T-helper 9 cell (primary cell): ENCODE measurements around the gene CCDC6.
"Not testable (repeated sequence)": the region's sequence is repeated elsewhere in the genome, so short reads cannot be mapped to it uniquely, and the experiment has no call there.

Experiments
- DNase-seq: peaks from one replicate; pipeline ENCODE4 v3.0.0-alpha.2; 2020

The CCDC6 gene

DNA sequence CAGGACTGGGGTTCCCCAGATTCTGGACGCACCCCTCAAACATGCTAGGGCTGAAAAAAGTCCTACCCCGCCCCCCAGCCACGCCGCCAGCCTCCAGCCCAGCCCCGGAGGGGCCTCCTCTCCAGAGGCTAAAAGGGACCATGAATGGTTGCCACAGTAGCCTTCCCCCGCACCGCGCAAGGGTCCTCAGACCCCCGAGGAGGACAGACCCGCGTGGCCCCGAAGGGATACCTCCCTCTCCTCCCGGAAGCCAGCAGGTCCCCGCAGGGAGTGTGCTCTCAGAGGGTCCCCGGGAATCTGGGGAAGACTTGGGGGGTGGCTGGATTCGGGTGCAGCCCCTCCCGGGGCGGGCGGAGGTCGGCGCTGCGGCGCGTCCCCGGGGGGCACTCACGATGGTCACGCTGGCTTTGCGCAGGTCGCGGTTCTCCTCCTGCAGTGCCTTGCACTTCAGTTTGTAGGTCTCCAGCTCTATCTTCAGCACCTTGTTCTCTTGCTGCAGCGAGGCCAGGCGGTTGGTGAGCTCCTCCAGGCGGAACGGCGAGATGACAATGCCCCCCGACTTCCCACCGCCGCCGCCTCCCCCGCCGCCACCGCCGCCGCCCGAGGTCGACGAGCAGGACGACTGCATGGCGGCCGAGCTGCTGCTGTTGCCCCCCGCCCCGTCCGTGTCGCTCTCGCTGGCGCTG is 482 bp downstream of the CCDC6 start:
- DNase-seq = no peak

DNA sequence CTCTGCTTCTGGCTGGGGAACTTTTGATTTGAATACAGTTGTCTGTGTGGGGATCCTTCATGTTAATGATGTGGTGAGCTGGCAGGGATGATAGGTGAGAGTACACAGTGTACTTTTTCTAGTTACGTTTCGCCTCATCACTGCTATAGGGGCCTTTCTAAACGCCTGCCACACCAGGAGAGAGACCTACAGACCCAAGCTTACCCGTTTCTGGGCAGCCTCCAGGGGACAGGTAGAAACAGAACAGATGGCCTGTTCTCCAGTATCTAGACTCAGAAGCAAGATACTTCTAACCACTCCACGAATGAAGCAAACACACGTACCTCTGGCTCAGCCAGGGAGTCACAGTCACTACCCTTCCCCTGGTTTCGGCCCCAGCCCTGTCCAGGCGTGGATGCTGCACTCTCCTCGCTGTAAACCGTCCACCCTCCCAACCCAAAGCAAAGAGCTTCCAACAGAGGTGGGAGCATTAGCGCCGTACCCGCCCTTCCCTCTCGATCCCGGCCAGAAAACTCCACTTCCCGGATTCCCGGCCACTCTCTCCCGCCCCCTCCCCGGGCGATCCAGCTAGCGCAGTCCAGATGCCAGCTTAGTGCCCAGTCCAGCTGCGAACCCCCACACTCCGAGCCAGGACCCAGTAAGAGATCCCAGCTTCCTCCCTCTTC is 1.2 kb downstream of the CCDC6 start:
- DNase-seq = no peak

DNA sequence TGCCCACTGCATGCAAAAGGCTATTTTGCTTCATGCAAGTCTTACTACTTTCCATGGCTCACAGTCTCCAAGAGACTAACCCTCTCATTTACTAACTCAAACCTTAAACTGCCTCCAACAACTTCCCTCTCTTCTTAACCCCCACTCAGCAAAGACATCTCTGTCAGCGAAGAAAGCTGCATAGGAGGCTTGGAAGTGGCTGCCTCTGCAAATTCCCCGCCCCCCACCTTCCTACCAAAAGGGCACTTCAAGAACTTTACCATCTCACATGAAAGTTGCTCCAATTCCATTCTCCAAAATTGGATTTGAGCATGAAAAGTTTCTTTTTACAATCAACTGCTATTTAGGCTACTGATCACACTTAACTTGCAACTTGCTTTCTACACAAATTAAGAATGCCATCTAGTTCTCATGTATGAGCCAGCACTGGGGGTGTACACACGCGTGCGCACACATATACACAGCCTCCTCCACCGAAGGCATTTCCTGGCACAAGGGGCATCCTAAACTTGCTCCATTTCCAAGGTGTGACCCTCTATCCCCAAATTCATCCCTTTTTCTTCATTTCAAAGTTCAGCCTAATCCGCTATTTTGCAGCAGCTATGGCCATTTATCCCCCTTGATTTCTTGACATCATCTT is 1.8 kb downstream of the CCDC6 start:
- DNase-seq = no peak

DNA sequence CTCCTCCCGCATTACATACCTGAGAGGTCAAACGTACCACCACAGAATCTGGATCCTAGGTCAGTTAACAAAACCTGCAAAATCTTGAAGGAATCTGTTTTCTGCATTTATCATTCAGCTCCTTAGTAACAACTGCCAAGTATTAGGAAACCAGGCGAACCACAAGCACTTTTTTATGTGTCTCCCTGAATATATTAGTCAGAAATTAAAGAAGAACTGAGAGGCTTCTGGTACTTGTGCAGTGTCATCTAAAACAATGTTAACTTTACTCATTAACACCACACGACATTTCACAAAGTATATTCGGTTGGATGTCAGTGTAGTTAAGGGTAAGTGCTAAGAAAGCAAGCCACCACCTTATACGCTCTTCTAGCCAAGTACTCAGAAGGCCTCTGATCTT is 2.5 kb downstream of the CCDC6 start:
- DNase-seq = no peak

DNA sequence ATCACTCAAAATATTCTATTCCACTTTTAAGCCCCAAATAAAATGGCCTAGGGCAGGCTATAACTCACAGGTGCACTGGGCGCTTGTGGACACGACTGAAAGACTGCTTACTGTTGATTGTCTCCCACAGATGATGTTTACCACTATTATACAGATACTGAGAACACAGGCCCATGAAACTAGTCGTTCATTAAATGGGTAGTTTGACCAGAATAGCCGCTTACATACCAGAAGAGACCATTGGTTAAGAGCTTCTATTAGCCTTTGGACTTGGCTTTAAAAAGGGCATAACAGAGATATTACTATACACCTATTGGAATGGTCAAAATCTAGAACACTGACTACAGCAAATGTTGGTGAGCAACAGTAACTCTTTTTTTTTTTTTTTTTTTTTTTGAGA is 4.3 kb downstream of the CCDC6 start:
- DNase-seq = no peak

DNA sequence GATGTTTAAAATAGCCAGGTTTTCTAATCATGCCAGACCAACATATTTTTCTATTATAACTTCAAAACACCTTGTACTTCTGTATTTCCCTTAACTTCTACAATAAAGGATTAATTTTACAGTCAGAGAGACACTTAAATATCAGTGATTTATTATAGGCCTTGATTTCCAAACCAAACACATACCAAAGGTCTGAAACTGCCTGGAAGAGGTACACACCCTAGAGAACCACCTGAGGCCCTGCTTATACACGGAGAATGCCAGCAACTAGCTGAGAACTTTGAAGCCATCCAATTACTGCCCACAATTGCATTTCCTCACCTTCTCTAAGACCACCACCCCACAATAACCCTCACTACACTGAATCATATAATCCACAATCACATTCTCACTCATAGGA is 4.9 kb downstream of the CCDC6 start:
- no peak for DNase-seq

DNA sequence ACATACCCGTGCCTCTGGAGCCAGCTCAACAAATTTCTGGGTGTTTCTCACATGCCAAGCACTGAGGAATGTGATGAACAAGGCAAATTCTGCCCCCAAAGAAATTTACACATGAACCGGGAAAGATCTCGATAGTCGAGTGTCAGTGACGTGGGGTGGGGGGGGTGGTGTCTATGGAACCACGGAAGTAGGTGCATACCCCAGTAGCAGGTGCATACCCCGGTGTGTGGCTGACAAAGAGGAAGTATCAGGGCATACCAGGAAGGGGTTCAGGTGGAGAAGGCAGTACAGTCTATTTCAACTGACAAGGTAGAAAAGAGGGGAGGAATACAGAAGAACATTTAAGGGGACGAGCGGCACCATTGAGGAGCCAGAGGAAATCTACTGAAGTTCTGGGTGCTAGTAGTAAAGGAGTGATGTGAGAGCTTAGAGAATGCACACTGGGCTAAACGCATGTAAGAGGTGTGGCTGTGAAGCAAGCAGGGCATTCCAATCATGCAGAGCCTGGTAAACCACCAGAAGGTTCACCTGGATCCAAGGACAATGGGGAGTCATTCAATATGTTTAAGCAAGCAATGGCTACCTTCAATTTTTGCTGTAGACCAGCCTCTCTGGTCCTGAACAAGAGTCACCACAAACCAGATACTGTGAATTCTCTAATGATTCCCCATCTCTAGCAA is 6.2 kb downstream of the CCDC6 start:
- DNase-seq = no peak

DNA sequence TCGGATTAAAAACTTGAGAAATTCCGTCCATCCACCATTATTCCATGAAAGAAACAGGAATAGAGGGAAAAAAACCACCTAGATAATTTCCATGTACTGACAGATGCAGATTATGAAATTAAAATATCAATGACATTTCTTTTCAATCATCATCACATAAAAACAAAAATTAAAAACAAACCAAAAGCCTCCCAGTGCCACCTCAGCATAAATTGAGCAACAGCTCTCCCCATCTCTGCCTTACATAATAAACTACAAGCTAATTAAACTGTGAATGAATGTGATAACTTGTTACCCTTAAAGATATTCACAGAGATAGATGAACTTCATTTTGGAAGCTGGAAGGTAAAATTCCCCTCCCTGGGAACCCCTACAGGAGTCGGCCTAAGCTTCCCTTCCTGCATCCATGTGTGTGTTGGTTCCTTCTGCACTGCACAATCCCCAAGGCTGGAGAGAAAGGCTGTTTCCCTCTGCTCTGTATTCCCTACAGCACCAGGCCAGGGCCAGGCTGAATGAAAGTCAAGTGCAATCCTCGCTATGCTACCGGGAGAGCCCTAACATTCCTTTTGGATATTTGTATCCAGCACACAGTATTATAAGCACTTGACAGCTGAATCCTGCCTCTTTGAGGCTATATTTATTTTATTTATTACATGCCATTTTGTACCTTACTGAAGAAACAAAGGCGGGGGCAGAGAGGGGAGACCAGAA is 8.1 kb downstream of the CCDC6 start:
- no peak for DNase-seq

DNA sequence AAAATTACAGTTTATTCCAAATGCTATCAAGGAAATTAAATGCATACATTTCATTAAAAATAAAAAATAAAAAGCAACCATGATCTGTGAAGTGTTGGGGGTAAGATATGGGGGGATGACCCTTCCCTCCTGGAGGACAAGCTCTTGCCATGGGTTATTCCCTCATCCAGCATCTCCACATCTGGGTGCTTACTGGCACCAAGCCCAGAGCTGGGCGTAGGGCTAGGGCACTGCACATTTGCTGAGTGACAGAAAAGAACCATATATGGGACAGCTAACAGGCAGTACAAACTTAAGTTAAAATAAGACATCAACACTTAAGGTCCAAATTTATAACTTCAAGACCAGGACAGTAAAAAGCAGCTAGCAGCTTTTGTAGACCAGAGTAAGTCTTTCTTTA is 10.2 kb downstream of the CCDC6 start:
- DNase-seq = no peak

DNA sequence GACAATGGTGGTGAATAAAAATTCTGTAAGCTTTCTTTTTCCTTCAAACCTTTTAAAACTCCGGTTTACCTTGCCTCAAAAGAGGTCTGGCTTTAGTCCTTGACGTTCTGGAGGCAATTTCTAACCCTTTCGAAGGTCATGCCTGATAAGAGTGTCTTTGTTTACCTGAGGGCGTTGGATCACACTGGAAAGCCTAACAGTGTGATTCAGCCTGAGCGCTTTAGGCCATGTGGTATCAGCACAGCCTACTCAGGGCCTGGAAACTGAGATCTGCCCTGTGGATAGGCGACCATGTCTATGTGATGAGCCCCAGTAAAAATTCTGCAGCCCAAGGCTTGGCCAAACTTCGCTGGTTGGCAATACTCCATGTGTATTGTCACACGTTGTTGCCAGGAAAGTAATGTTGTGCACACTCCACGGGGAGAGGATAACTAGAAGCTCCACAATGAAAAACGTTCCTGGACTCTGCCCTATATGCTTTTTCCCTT is 10.7 kb downstream of the CCDC6 start:
- no peak for DNase-seq

DNA sequence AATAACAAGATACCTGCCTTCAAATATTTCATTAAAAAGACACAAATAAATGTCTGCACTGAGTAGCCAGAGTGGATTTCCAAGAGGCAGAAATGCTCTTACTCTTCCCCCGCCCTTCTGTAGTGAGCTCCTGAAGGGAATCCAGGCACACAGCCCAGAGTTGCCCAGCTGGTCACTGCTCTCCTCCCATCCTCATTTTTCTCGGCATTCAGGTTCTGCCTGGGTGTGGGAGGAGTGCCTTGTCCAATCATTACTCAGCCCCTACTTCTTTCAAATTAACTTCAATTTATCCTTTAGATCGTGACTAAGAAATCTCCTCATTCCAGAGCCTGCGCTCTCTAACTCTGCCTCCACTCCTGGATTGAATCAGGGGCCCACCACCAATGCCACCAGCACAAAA is 12.2 kb downstream of the CCDC6 start:
- DNase-seq = no peak

DNA sequence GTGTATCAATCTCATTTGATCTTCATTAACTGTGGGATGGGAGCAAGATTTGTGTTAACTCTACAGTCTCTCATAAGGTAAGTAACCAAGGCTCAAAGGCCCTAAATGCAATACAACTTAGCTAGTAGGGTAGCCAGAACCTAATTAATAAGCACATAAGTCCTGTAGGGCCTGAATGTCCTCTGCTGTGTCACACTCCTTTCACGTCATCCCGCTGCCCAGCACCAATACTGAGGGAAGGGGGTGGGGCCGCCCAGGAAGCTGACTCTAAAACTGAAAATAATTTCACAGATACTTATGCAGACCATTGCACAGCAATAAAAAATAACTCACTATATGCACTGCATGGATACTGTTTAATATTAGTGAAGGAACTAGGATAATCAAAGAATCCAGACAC is 13.7 kb downstream of the CCDC6 start:
- no peak for DNase-seq

DNA sequence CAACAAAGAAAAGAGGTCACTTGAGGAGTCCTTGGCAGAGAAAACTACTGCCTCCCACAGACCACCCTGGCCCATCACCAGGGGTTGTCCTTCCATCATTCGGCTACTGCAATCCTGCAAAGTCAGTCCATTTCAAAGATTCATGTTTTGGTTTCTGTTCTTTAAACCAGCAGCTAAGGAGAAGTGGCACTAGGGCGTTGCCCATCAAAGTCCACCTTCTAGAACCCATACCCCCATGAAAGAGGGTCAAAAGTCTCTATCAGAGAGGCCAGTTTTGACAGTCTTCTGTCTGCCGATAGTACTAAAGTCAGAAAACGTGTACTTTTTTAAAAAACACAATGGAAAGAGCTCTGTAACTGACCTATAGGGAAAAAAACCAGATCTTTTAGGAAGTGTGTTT is 14.4 kb downstream of the CCDC6 start:
- no peak for DNase-seq

DNA sequence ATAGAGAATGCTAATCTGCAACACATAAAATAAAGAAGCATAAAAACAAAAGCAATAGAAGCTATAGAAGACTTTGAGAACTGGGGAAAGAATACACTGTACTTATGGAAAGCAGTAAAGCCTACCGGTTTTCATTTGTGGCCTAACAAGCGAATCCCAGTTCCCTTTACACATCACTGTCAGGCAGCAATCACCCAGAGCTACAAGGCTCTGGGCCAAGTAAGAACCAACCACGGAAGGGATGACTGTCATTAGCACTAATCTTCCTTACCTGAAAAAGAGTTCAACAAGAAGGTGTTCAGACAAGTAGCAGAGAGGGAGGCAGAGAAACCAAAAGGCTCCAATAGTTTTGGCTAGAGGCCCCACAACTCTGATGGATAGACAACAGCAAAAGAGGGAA is 15.0 kb downstream of the CCDC6 start:
- DNase-seq = no peak

DNA sequence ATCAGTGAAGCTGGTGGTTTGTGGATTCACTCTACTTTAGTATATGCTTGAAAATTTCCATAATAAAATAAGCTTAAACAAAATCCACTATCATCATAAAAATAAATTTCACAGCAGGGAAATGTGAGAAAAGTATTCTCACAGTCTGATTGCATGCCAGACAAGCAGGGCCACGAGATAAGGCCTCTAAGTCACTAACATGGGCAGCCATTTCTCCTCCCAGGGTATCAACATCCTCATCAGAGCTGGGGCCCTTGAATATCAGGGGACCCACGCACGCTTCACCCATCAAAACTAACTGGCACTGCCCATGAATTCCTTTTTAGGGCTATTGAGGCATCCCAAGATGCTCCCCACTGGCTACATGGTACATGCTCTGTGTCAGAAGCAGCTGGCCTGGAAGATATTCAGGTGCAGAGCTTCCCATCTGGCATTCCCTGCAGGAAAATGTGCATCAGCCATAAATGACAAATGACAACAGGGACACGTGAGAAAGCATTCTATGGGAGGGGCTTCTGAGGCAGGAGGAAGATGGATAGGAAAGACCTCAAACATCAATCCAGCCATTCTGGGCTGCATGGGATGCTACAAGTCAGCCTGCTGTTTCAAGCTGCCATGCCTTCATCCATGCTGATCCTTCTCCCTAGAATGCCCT is 17.4 kb downstream of the CCDC6 start:
- DNase-seq = no peak

DNA sequence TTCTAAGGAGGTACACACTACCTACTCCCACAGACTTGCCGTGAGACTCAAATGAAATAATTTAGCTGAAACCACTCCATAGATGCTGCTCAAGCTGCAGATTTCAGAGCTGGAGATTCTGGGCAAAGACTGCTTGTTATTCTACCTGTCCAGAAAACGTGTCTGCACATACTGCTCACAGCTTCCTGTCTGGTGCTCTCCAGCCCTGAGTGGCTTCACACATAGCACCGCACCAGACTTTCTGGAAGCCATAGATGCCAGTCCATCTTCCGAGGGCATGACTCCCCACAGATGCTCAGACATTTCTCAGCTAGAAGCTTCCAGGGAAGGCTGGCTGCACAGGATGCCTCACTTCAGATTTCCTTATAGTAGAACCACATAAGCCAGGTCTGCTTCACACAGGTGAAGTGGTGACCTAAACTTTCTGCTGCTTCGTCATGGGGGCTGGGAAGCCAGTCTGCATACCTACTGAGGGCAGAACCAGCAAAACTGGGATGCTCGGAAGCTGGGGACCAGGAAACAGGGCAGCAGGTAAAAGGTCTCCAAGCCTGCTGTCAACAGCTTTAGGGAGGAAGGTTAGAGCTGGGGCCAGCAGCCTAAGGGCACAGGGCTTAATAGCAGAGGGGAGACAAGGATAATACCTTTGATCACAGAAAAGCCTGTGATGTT is 18.2 kb downstream of the CCDC6 start:
- no peak for DNase-seq

DNA sequence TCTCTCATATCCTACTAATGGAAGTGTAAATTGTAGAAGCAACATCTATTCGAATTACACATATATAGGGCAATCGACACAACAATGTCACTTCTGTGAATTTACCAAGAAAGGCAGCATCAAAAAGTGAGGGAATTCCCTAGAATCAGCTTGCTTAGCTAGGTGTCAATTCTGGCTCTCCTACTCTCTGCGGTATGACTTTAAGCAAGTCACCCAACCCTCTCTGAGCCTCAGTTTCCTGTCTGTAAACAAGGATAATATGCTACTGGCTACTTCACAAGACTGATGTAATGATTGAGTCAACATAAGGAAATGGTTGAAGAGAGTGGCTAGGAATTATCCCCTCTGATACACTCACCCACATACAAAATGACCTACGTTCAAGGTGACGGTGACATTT is 19.4 kb downstream of the CCDC6 start:
- no peak for DNase-seq

DNA sequence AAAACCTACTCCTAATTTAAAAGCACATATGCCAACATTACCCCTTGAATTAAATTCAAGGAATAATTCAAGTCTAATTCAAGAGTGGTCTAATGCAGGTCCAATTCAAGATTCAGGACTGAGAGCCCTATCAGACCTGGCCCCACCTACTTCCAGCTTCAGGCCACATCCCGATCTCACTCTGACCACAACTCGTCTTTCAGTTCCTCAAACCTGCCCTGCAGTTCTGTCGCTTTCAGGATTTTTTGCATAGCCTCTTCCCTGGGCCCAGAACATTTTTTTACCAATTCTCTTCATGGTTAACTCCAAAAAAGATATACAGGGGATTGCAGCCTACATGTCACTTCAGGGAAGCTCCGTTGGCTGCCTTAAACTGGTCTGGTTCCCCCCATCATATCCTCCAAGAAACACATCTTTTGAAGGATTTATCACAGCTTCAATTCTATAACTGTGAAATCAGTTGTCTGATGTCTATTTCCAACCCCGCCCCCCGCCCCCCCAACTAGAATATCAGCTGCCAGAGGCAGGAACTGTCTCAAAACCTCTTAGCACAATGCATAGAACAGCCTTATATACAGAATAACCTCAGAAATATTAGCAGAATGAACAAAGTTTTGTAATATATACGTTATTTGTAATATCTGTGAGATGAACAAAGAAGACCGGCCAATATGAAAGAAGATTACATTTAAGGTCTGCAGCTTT is 20.8 kb downstream of the CCDC6 start:
- DNase-seq = no peak

DNA sequence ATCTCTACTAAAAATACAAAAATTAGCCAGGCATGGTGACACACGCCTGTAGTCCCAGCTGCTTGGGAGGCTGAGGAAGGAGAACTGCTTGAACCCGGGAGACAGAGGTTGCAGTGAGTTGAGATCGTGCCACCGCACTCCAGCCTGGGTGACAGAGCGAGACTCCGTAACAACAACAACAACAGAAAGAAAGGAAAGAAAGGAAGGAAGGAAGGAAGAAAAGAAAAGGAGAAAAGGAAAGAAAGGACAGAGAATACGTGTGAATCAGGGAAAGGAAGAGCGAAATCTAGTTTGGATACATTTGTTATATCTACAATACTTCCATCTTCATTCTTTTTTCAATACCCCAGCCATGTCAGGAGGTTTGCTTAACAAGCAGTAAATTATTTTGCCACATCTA is 21.5 kb downstream of the CCDC6 start:
- not testable (repeated sequence) for DNase-seq

DNA sequence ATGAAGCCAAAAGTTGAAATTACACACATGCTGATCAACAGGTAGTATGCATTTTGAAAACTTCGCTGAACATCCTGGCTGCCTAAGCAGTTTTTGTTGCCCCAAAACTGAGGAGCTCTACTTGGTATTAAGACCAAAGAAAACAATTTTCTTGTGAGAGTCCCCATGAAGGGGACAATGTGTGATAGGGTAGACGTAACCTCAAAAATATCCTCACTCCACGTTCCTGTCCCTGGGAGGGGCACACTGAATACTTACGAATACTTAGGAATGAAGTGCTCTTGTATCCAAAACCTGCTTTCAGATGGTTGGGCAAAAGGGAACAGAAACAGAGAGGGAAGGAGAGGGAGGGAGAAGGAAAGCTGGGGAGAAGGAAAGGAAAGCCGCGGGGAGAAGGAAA is 24.7 kb downstream of the CCDC6 start:
- DNase-seq = no peak

DNA sequence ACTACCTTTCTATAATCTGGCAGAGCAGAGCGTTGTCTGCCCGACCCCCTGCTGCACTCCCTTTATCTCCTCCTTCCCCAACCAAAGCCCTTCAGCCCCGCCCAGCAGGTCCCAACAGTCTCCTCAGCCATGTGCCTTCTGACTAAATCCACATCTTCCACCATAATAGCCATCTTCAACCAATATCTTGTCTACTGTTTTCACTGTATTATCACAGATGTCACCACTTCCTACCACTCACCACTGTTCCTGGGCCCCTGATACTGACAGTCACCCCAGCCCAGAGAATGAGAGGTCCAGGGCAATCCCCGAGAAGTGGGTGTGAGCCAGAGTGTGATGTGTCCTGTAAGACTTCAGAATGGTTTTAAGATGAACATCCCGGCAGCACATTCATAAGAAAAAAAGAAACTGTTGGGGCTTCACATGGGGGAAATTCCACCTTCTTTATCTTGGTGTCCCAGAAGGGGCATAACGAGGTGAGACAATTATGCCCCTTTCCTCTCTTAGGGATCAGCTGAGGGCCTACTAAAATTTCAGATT is 25.3 kb downstream of the CCDC6 start:
- no peak for DNase-seq
